GM23338 (cell line): Measurements from ENCODE around the gene ZAP70. TPM values are rescaled to one million over a fixed set of nuclear protein-coding genes. Genes with fewer than 3 reads are reported as not detected.

Source experiments
- ATAC-seq: fragments of 200-7000 bp; cut with Tn5 transposase; 3 replicates; pipeline ENCODE4 v1.9.1; 2020
- DNase-seq: peaks from one replicate; pipeline ENCODE4 v3.0.0-alpha.2; 2015; ENCODE audit warnings: low spot score
- H2AFZ ChIP-seq: fragments of 200-600 bp; sonication (generic); 2 replicates; pipeline ENCODE4 v1.8.0; 2016; ENCODE audit warnings: antibody characterized with exemption, mild to moderate bottlenecking, moderate library complexity
- H3F3A ChIP-seq: fragments of 200-600 bp; sonication (generic); replicated peaks from 2 replicates; pipeline ENCODE4 v1.8.0; 2017; ENCODE audit warnings: antibody characterized with exemption, mixed run types, low read depth
- H3K27ac ChIP-seq: fragments of 200-600 bp; sonication (generic); 2 replicates; pipeline ENCODE4 v1.6.1; 2016; ENCODE audit warnings: low read depth
- H3K27me3 ChIP-seq: fragments of 200-600 bp; sonication (generic); 2 replicates; pipeline ENCODE4 v1.8.0; 2016; ENCODE audit warnings: mild to moderate bottlenecking, mixed run types, moderate library complexity; ENCODE audit not compliant: insufficient read depth
- H3K36me3 ChIP-seq: fragments of 200-600 bp; sonication (generic); 2 replicates; pipeline ENCODE4 v1.8.0; 2016; ENCODE audit warnings: mild to moderate bottlenecking; ENCODE audit not compliant: insufficient read depth
- H3K4me1 ChIP-seq: fragments of 200-600 bp; sonication (generic); 2 replicates; pipeline ENCODE4 v1.8.0; 2016; ENCODE audit warnings: mild to moderate bottlenecking, moderate library complexity; ENCODE audit not compliant: insufficient read depth
- H3K4me2 ChIP-seq: fragments of 200-600 bp; sonication (generic); 2 replicates; pipeline ENCODE4 v1.7.1; 2017; ENCODE audit warnings: mixed run types
- H3K4me3 ChIP-seq: fragments of 200-600 bp; sonication (generic); 2 replicates; pipeline ENCODE4 v1.6.1; 2016; ENCODE audit warnings: mixed run types
- H3K79me2 ChIP-seq: fragments of 200-600 bp; sonication (generic); replicated peaks from 2 replicates; pipeline ENCODE4 v1.8.0; 2017; ENCODE audit warnings: mild to moderate bottlenecking; ENCODE audit not compliant: insufficient read depth
- H3K9me2 ChIP-seq: fragments of 200-600 bp; sonication (generic); 2 replicates; pipeline ENCODE4 v1.8.0; 2017; ENCODE audit not compliant: insufficient read depth
- H4K20me1 ChIP-seq: fragments of 200-600 bp; sonication (generic); replicated peaks from 2 replicates; pipeline ENCODE4 v1.8.0; 2017; ENCODE audit warnings: mild to moderate bottlenecking; ENCODE audit not compliant: insufficient read depth
- H3K27ac Mint-ChIP-seq: 2 replicates; pipeline ENCODE4 v1.8.0; 2020; ENCODE audit warnings: inconsistent platforms, mild to moderate bottlenecking, moderate library complexity, mixed read lengths
- H3K27me3 Mint-ChIP-seq: 3 replicates; pipeline ENCODE4 v1.8.0; 2022; ENCODE audit warnings: low read depth, mild to moderate bottlenecking, moderate library complexity, mixed read lengths, inconsistent platforms; ENCODE audit not compliant: insufficient read depth, poor library complexity
- H3K36me3 Mint-ChIP-seq: 3 replicates; pipeline ENCODE4 v1.8.0; 2021; ENCODE audit warnings: low read depth, mild to moderate bottlenecking, inconsistent platforms, moderate library complexity, mixed read lengths
- H3K4me1 Mint-ChIP-seq: 3 replicates; pipeline ENCODE4 v1.8.0; 2020; ENCODE audit warnings: mild to moderate bottlenecking, inconsistent platforms, mixed read lengths
- H3K4me3 Mint-ChIP-seq: 3 replicates; pipeline ENCODE4 v1.8.0; 2021; ENCODE audit warnings: moderate library complexity, mild to moderate bottlenecking, inconsistent platforms, mixed read lengths
- H3K9me3 Mint-ChIP-seq: 3 replicates; pipeline ENCODE4 v1.8.0; 2020; ENCODE audit warnings: moderate library complexity, mild to moderate bottlenecking, inconsistent platforms, mixed read lengths
- CREB1 ChIP-seq: fragments of 250-450 bp; sonication (Bioruptor Pico); IDR thresholded peaks from 2 replicates; pipeline ENCODE4 v1.5.0; 2020; ENCODE audit warnings: low read depth, mild to moderate bottlenecking, moderate library complexity
- CTCF ChIP-seq, 2 experiments: fragments of 200-600 bp in 1 of 2; sonication (generic) in 1 of 2; conservative IDR thresholded peaks; 2 replicates each; pipeline versions ENCODE4 v1.5.1 to v1.6.1; 2016 to 2017; ENCODE audit warnings: antibody characterized with exemption in 2 of 2, low read depth in 2 of 2, mild to moderate bottlenecking in 2 of 2, moderate library complexity in 1 of 2
- EZH2 ChIP-seq: fragments of 200-600 bp; sonication (generic); IDR thresholded peaks from one replicate; pipeline ENCODE4 v1.8.0; 2017; ENCODE audit warnings: antibody characterized with exemption, mild to moderate bottlenecking, low read depth; ENCODE audit not compliant: unreplicated experiment
- EZH2phosphoT487 ChIP-seq: fragments of 200-600 bp; sonication (generic); IDR thresholded peaks from one replicate; pipeline ENCODE4 v1.8.1; 2018; ENCODE audit warnings: antibody characterized with exemption; ENCODE audit not compliant: unreplicated experiment
- JUNB ChIP-seq: IDR thresholded peaks from one replicate; pipeline ENCODE4 v1.6.1; 2016; ENCODE audit warnings: antibody characterized with exemption; ENCODE audit not compliant: unreplicated experiment
- NANOG ChIP-seq: IDR thresholded peaks from 2 replicates; pipeline ENCODE4 v1.6.1; 2016; ENCODE audit warnings: antibody characterized with exemption, borderline replicate concordance
- POLR2AphosphoS5 ChIP-seq: IDR thresholded peaks from 2 replicates; pipeline ENCODE4 v1.6.1; 2016; ENCODE audit warnings: antibody characterized with exemption, low read depth
- REST ChIP-seq: IDR thresholded peaks from one replicate; pipeline ENCODE4 v1.6.1; 2018; ENCODE audit warnings: antibody characterized with exemption; ENCODE audit not compliant: unreplicated experiment
- STAT1 ChIP-seq: IDR thresholded peaks from one replicate; pipeline ENCODE4 v1.6.1; 2016; ENCODE audit warnings: antibody characterized with exemption; ENCODE audit not compliant: unreplicated experiment
- ZNF114 ChIP-seq: fragments of 250-450 bp; sonication (Bioruptor Pico); IDR thresholded peaks from 2 replicates; pipeline ENCODE4 v1.5.0; 2020; ENCODE audit warnings: mild to moderate bottlenecking, moderate library complexity
- ZNF331 ChIP-seq: fragments of 250-450 bp; sonication (Bioruptor Pico); IDR thresholded peaks from 2 replicates; pipeline ENCODE4 v1.5.0; 2020; ENCODE audit warnings: low read depth, mild to moderate bottlenecking, moderate library complexity
- ZNF462 ChIP-seq: fragments of 250-450 bp; sonication (Bioruptor Pico); IDR thresholded peaks from 2 replicates; pipeline ENCODE4 v1.5.0; 2020; ENCODE audit warnings: mild to moderate bottlenecking, moderate library complexity
- polyA plus RNA-seq: library from polyadenylated mRNA; unstranded; fragments of >200 nt; fragmentation: Nextera tagmentation; extraction: Ambion mirVana; gene quantifications from 2 replicates; pipeline ENCODE4 v1.2.1, GENCODE V29; 2016
- total RNA-seq: library from RNA; depleted of rRNA; stranded (reverse); fragments of >200 nt; shearing (Covaris generic); gene quantifications from 2 replicates; pipeline ENCODE4 v1.2.3, GENCODE V29; 2014
- TF ChIP-seq, protein P1 (sequence below): IDR thresholded peaks from 2 replicates; pipeline ENCODE4 v1.6.1; 2016; ENCODE audit warnings: antibody characterized with exemption

ZAP70 gene
- total and polyA plus RNA-seq, 2 experiments from 2014 or later, result 0.42 TPM; not detected in 1

DNA sequence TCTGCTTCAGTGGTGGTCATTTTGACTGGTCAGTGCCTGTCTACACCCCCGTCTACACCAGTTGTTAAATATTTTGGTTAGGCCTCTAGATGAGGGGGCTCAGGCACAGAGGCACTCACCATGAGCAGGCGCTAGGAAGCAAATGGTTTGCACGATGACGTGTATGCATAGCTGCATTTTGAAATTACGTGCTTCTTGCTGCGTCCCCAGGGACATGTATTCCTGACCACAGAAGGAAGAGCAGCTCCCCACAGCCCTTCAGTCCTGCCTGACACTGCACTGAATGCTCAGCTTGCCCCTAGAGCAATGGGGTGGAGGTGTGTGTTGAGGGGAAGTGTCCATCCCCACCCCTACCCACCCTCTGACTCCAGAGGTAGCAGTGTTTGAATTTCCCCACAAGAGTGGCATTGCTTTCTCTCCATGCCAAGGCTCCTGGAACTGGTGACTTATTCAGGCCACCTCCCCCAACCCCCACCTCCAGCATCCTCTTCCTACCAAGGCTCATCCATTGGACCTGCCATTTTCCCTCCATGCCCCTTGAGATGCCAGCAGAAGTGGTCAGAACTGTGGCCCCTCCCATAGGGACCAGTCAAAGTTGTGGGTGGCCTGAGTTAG, 11.4 kb upstream of the ZAP70 start:
- TF ChIP-seq ZNF331 (CRISPR knock-in tag), result no peak
- TF ChIP-seq ZNF114 (CRISPR knock-in tag), result no peak
- TF ChIP-seq, protein P1, sequence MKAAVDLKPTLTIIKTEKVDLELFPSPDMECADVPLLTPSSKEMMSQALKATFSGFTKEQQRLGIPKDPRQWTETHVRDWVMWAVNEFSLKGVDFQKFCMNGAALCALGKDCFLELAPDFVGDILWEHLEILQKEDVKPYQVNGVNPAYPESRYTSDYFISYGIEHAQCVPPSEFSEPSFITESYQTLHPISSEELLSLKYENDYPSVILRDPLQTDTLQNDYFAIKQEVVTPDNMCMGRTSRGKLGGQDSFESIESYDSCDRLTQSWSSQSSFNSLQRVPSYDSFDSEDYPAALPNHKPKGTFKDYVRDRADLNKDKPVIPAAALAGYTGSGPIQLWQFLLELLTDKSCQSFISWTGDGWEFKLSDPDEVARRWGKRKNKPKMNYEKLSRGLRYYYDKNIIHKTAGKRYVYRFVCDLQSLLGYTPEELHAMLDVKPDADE, result no peak
- no peak for TF ChIP-seq NANOG
- TF ChIP-seq EZH2, result no peak
- TF ChIP-seq REST, result no peak
- no peak for TF ChIP-seq CTCF (conservative IDR thresholded peaks at IDR 0.05; ENCODE audit: low read depth in 2 of 2)
- TF ChIP-seq ZNF462 (CRISPR knock-in tag), result no peak
- TF ChIP-seq CREB1, result no peak
- no peak for TF ChIP-seq STAT1
- TF ChIP-seq EZH2phosphoT487, result no peak
- no peak for TF ChIP-seq POLR2AphosphoS5
- TF ChIP-seq JUNB, result no peak
- Histone ChIP-seq H3K9me2 (no peaks in the 10 kb centered on the region), H3K79me2 (no peaks in the 10 kb centered on the region), H3K4me2 (no peak overlapping the region), H3K4me3 (no peak overlapping the region), H3K4me1 (0 out of 2 replicates have a peak, but pooled peaks cover 3% of the 10 kb centered on the region), H4K20me1 (no peaks in the 10 kb centered on the region), H3K36me3 (no peaks in the 10 kb centered on the region), H3K27me3 (no peaks in the 10 kb centered on the region), H2AFZ (no peak overlapping the region), H3K27ac (no peak overlapping the region), H3F3A (no peaks in the 10 kb centered on the region)
- no peaks in the 10 kb centered on the region for H3K9me3 Mint-ChIP-seq
- no peaks in the 10 kb centered on the region for H3K36me3 Mint-ChIP-seq
- no peak for ATAC-seq
- no peak for DNase-seq
- no peak overlapping the region for H3K4me3 Mint-ChIP-seq
- peaks cover 9% of the 10 kb centered on the region for H3K27me3 Mint-ChIP-seq
- H3K27ac Mint-ChIP-seq, result no peak overlapping the region
- H3K4me1 Mint-ChIP-seq, result peaks cover 8% of the 10 kb centered on the region
